ENCODE data around the gene EBF3. TPM values are rescaled to one million over a fixed set of nuclear protein-coding genes. Genes with fewer than 3 reads are reported as not detected.

The EBF3 gene
- total RNA-seq, 5 donors from 2014 or later (not counting 1 experiment from before 2014, with no cell fraction given), result not detected

- Mint-ChIP-seq H3K9me3 (no peaks in the 10 kb centered on the region), H3K4me1 (no peaks in the 10 kb centered on the region), H3K27ac (no peak overlapping the region), H3K27me3 (peaks cover 20 to 22% of the 10 kb centered on the region in 2 donors), H3K36me3 (no peaks in the 10 kb centered on the region), H3K4me3 (no peak overlapping the region)
- CTCF ChIA-PET, result no interaction called here
- Histone ChIP-seq H3K27me3 (replicated peaks in 1 of 2; ENCODE audit: control insufficient read depth in 2 of 2, extremely low read depth in 1 of 2, insufficient read depth in 2 of 2, low read length in 1 of 2) (peaks cover 0 to 33% of the 10 kb centered on the region in 2 experiments), H3K9me3 (no peaks in the 10 kb centered on the region), H3K36me3 (ENCODE audit: control insufficient read depth in 2 of 2, extremely low read depth in 1 of 2, insufficient read depth in 1 of 2, low read length in 1 of 2) (no peaks in the 10 kb centered on the region), H3K27ac (ENCODE audit: low read length) (no peak overlapping the region), H3K4me1 (ENCODE audit: control insufficient read depth in 1 of 2, extremely low read depth in 1 of 2, insufficient read depth in 2 of 2, low read length in 2 of 2) (no peaks in the 10 kb centered on the region), H3K4me3 (ENCODE audit: control insufficient read depth in 1 of 2, extremely low read depth in 1 of 2, low read length in 1 of 2) (no peak overlapping the region)
- DNase-seq, result no peak
- no peak for ATAC-seq (replicated peaks in 1 of 4)
- 100% methylated on average over 1 of the region's 4 CpGs for WGBS (ENCODE audit: insufficient coverage)
- POLR2A ChIA-PET, result no interaction called here
These were observed 68.3 kb downstream of the EBF3 start for GRCh38 chr10:129895811-129896135.

GRCh38 chr10:129894698-129895097, 69.4 kb downstream of the EBF3 start:
- no peaks in the 10 kb centered on the region for H3K36me3 Mint-ChIP-seq
- WGBS (ENCODE audit: insufficient coverage), result 88% methylated on average over 3 of the region's 3 CpGs
- ChIA-PET POLR2A (no interaction called here), CTCF (interaction anchor here in 1 of 2 donors (0.6 kb wide), 1 partner anchor 18 kb away, joined by 3 read pairs; no protein-coding TSS in a partner anchor)
- H3K36me3 ChIP-seq (ENCODE audit: control insufficient read depth in 2 of 2, extremely low read depth in 1 of 2, insufficient read depth in 1 of 2, low read length in 1 of 2), result no peaks in the 10 kb centered on the region
- no peaks in the 10 kb centered on the region for H3K9me3 Mint-ChIP-seq
- no peaks in the 10 kb centered on the region for H3K4me1 Mint-ChIP-seq
- no peak overlapping the region for H3K27ac ChIP-seq (ENCODE audit: low read length)
- no peak overlapping the region for H3K4me3 Mint-ChIP-seq
- no peak for DNase-seq
- no peak overlapping the region for H3K4me3 ChIP-seq (ENCODE audit: control insufficient read depth in 1 of 2, extremely low read depth in 1 of 2, low read length in 1 of 2)
- no peaks in the 10 kb centered on the region for H3K4me1 ChIP-seq (ENCODE audit: control insufficient read depth in 1 of 2, extremely low read depth in 1 of 2, insufficient read depth in 2 of 2, low read length in 2 of 2)
- no peak for ATAC-seq (replicated peaks in 1 of 4)
- H3K9me3 ChIP-seq, result no peaks in the 10 kb centered on the region
- H3K27me3 Mint-ChIP-seq, result peaks cover 16 to 17% of the 10 kb centered on the region in 2 donors
- peaks cover 0 to 35% of the 10 kb centered on the region in 2 experiments for H3K27me3 ChIP-seq (replicated peaks in 1 of 2; ENCODE audit: control insufficient read depth in 2 of 2, extremely low read depth in 1 of 2, insufficient read depth in 2 of 2, low read length in 1 of 2)
- H3K27ac Mint-ChIP-seq, result no peak overlapping the region

DNA sequence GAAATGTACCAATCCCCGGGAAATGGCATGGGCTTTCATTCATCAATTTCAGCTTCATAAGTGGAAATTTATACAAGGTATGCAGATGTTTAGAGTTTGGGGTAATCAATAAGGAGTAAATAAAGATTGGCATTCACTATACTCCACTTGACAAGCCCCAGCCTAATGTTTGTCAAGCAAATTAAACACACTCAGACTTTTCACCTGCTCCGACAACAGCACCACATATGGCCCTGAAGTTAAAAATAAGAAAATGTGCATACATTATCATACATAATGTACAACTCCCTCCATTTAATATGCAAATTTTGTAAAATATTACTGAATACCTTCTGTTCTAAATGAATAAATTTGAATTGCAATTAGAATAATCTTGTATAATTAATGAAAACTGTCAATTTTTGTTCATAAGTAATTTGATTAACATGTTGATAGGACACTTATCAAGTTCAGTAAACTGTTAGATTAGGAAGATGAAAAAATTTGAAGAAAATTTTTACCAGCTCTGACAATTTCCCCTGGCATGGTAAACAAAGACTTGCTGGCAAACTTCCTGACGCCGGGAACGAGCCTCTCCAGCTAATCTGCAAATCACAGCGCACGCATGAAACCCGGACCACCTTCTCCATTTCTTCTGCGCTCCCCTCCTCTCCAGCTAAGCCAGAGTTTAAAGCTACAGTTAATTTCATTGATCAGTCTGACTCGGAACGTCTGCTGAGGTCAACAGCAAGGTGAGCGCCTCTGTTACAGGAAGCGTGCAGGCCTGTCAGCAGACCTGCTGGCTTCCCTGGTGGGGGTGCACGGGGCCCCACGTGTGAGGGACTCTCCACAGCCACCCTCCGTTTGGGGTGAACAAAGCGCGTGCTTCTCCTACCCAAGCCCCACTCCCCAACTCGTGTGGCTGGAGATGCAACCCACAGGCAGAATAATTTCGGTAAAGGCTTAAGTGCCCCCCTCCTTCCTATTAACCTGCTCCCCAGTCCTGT, 70.7 kb downstream of the EBF3 start:
- H3K27ac Mint-ChIP-seq, result no peak overlapping the region
- H3K9me3 Mint-ChIP-seq, result no peaks in the 10 kb centered on the region
- Histone ChIP-seq H3K4me3 (ENCODE audit: control insufficient read depth in 1 of 2, extremely low read depth in 1 of 2, low read length in 1 of 2) (no peak overlapping the region), H3K4me1 (ENCODE audit: control insufficient read depth in 1 of 2, extremely low read depth in 1 of 2, insufficient read depth in 2 of 2, low read length in 2 of 2) (no peaks in the 10 kb centered on the region), H3K27me3 (replicated peaks in 1 of 2; ENCODE audit: control insufficient read depth in 2 of 2, extremely low read depth in 1 of 2, insufficient read depth in 2 of 2, low read length in 1 of 2) (peaks cover 0 to 31% of the 10 kb centered on the region in 2 experiments), H3K27ac (ENCODE audit: low read length) (no peak overlapping the region), H3K9me3 (no peaks in the 10 kb centered on the region), H3K36me3 (ENCODE audit: control insufficient read depth in 2 of 2, extremely low read depth in 1 of 2, insufficient read depth in 1 of 2, low read length in 1 of 2) (no peaks in the 10 kb centered on the region)
- ATAC-seq (replicated peaks in 1 of 4) (no peak), DNase-seq (no peak)
- 68% methylated on average over 15 of the region's 20 CpGs for WGBS (ENCODE audit: insufficient coverage)
- CTCF ChIA-PET, result no interaction called here
- POLR2A ChIA-PET, result no interaction called here
- H3K27me3 Mint-ChIP-seq, result peaks cover 15 to 16% of the 10 kb centered on the region in 2 donors
- no peaks in the 10 kb centered on the region for H3K4me1 Mint-ChIP-seq
- H3K36me3 Mint-ChIP-seq, result no peaks in the 10 kb centered on the region
- no peak overlapping the region for H3K4me3 Mint-ChIP-seq

DNA sequence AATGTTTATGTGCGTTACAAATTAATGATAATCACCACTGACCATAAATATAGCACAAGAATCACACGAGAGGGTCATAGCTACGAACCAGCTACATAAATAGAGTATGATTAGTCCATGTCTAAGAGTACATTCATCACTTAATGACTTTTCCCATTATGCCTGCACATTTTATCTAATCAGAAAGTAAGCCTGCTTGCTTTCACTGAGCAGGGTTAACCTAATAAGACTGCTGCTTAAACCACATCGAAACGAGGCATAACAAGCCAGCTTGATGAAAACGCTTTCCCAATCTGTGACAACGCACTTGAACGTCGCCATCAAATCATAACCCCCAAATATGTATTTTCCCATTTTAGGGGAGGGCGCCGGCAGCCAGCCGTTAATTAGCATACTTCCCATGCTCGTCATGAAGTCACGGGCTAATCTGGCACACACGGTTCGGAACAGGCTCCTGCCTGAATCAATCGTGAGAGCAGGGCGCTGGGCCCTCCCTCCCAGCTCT, 71.5 kb downstream of the EBF3 start:
- Mint-ChIP-seq H3K4me1 (no peaks in the 10 kb centered on the region), H3K9me3 (no peaks in the 10 kb centered on the region), H3K4me3 (no peak overlapping the region), H3K27ac (no peak overlapping the region), H3K27me3 (peaks cover 9 to 10% of the 10 kb centered on the region in 2 donors), H3K36me3 (no peaks in the 10 kb centered on the region)
- CTCF ChIA-PET, result interaction anchor here in 1 of 2 donors (0.5 kb wide), 1 partner anchor 15 kb away, joined by 5 read pairs; no protein-coding TSS in a partner anchor
- Histone ChIP-seq H3K4me1 (ENCODE audit: control insufficient read depth in 1 of 2, extremely low read depth in 1 of 2, insufficient read depth in 2 of 2, low read length in 2 of 2) (no peaks in the 10 kb centered on the region), H3K9me3 (no peaks in the 10 kb centered on the region), H3K27me3 (replicated peaks in 1 of 2; ENCODE audit: control insufficient read depth in 2 of 2, extremely low read depth in 1 of 2, insufficient read depth in 2 of 2, low read length in 1 of 2) (peaks cover 0 to 25% of the 10 kb centered on the region in 2 experiments), H3K4me3 (ENCODE audit: control insufficient read depth in 1 of 2, extremely low read depth in 1 of 2, low read length in 1 of 2) (no peak overlapping the region), H3K36me3 (ENCODE audit: control insufficient read depth in 2 of 2, extremely low read depth in 1 of 2, insufficient read depth in 1 of 2, low read length in 1 of 2) (no peaks in the 10 kb centered on the region), H3K27ac (ENCODE audit: low read length) (no peak overlapping the region)
- 85% methylated on average over 9 of the region's 18 CpGs for WGBS (ENCODE audit: insufficient coverage)
- DNase-seq, result no peak
- POLR2A ChIA-PET, result no interaction called here
- ATAC-seq (replicated peaks in 1 of 4), result no peak

DNA sequence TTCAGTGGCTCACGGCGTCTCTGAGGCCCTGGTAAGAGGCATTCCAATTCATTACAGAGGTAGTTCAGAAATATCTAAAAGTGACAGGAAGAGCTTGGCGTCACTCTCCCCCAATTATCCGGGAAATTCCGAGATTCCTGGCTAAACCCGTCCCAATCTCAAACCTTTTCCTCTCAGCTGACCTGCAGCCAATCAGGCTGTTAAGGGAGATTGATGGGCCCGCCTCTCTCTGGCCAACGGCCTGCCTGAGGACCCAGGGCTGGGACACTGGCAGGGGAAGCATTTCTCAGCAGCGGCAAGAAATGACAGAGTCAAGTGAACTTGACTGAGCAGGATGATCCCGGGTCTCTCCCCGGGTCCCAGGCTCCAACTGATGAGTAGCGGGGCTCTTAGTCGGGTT, 72.3 kb downstream of the EBF3 start:
- H3K27me3 Mint-ChIP-seq, result peaks cover 9 to 10% of the 10 kb centered on the region in 2 donors
- CTCF ChIA-PET, result interaction anchor here in 1 of 2 donors (0.5 kb wide), 1 partner anchor 233 kb away, joined by 3 read pairs; no protein-coding TSS in a partner anchor
- H3K9me3 Mint-ChIP-seq, result no peaks in the 10 kb centered on the region
- H3K4me1 Mint-ChIP-seq, result no peaks in the 10 kb centered on the region
- H3K36me3 Mint-ChIP-seq, result no peaks in the 10 kb centered on the region
- DNase-seq (no peak), ATAC-seq (replicated peaks in 1 of 4) (no peak)
- 75% methylated on average over 6 of the region's 13 CpGs for WGBS (ENCODE audit: insufficient coverage)
- Histone ChIP-seq H3K36me3 (ENCODE audit: control insufficient read depth in 2 of 2, extremely low read depth in 1 of 2, insufficient read depth in 1 of 2, low read length in 1 of 2) (no peaks in the 10 kb centered on the region), H3K9me3 (no peaks in the 10 kb centered on the region), H3K27me3 (replicated peaks in 1 of 2; ENCODE audit: control insufficient read depth in 2 of 2, extremely low read depth in 1 of 2, insufficient read depth in 2 of 2, low read length in 1 of 2) (peaks cover 0 to 18% of the 10 kb centered on the region in 2 experiments), H3K27ac (ENCODE audit: low read length) (no peak overlapping the region), H3K4me3 (ENCODE audit: control insufficient read depth in 1 of 2, extremely low read depth in 1 of 2, low read length in 1 of 2) (no peak overlapping the region), H3K4me1 (ENCODE audit: control insufficient read depth in 1 of 2, extremely low read depth in 1 of 2, insufficient read depth in 2 of 2, low read length in 2 of 2) (no peaks in the 10 kb centered on the region)
- no peak overlapping the region for H3K4me3 Mint-ChIP-seq
- POLR2A ChIA-PET, result no interaction called here
- no peak overlapping the region for H3K27ac Mint-ChIP-seq

DNA sequence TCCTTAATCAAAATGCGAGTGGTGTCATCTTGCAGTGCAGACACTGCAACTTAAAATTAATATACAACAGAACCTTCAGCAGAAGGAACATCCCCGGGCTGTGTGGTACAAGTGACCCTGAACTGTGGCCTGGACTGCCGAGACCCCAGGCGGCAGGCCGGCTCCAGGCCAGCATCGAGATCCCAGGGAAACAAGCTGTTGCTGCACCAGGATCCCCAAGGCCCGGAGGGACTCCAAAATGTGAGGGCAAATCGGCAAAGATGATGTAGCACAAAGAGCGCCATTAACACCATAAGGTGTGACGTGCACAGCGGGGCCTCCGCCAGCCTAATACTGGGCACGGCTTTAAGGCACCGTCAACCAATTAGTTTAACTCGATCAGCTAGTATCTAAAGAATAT, 73.9 kb downstream of the EBF3 start:
- Mint-ChIP-seq H3K36me3 (no peaks in the 10 kb centered on the region), H3K4me1 (no peaks in the 10 kb centered on the region), H3K27ac (no peak overlapping the region), H3K4me3 (no peak overlapping the region), H3K27me3 (peaks cover 3% of the 10 kb centered on the region in 2 donors), H3K9me3 (no peaks in the 10 kb centered on the region)
- ChIA-PET POLR2A (interaction anchor here in 1 of 2 donors (0.6 kb wide), 1 partner anchor 13 kb away, joined by 7 read pairs; no protein-coding TSS in a partner anchor), CTCF (interaction anchor here in 1 of 2 donors (0.7 kb wide), 1 partner anchor 13 kb away, joined by 6 read pairs; no protein-coding TSS in a partner anchor)
- no peaks in the 10 kb centered on the region for H3K36me3 ChIP-seq (ENCODE audit: control insufficient read depth in 2 of 2, extremely low read depth in 1 of 2, insufficient read depth in 1 of 2, low read length in 1 of 2)
- WGBS (ENCODE audit: insufficient coverage), result 82% methylated on average over 6 of the region's 15 CpGs
- H3K27me3 ChIP-seq (replicated peaks in 1 of 2; ENCODE audit: control insufficient read depth in 2 of 2, extremely low read depth in 1 of 2, insufficient read depth in 2 of 2, low read length in 1 of 2), result peaks cover 0 to 15% of the 10 kb centered on the region in 2 experiments
- no peak for DNase-seq
- ATAC-seq (replicated peaks in 1 of 4), result no peak
- no peaks in the 10 kb centered on the region for H3K9me3 ChIP-seq
- H3K4me1 ChIP-seq (ENCODE audit: control insufficient read depth in 1 of 2, extremely low read depth in 1 of 2, insufficient read depth in 2 of 2, low read length in 2 of 2), result no peaks in the 10 kb centered on the region
- H3K4me3 ChIP-seq (ENCODE audit: control insufficient read depth in 1 of 2, extremely low read depth in 1 of 2, low read length in 1 of 2), result no peak overlapping the region
- H3K27ac ChIP-seq (ENCODE audit: low read length), result no peak overlapping the region
